HG02885 (cell line): Measurements from ENCODE around the gene SPATA31E1.

Experiments
- ATAC-seq: cut with Tn5 transposase; IDR thresholded peaks from one replicate; pipeline ENCODE4 v1.9.1; 2021; ENCODE audit warnings: mild to moderate bottlenecking; ENCODE audit not compliant: unreplicated experiment, poor library complexity

SPATA31E1 gene

DNA sequence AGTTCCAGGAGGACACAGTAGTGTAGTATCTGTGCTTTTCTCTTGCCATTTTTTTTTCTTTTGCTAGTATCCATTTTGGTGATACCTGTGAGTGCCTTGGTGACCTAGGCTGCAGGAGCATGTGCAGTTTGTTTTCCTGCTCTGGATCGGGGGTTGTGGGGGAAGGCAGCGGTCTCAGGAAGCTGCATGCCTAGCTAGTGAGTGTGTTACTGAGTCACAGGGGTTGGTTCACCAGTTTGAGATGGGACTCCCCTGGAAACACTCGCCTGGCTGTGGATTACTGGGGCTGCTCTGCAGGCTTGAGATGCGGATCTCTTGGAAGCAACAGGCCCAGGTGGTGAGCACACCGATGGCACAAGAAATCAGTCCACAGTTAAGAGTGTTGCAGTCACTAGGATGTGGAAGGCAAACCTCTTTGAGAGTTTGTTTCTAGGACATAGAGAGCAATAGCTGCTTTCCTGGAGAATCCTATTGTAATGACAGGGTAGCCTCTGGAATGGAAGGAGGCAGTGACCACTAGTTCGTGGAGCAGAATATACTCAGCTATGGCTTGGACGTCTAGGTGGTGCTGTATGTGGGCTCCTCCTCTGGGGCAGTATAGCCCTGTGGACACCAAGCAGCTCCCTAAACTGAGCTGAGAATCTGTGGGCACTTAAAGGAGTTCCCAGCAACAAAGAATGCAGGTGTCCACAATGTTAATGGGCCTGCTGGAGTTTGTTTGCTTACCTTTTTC lies 20.0 kb upstream of the SPATA31E1 start:
- ATAC-seq = no peak

GRCh38 chr9:87863882-87864465 lies 18.7 kb upstream of the SPATA31E1 start:
- ATAC-seq = no peak

- ATAC-seq = no peak
Measured at GRCh38 chr9:87864915-87865314, 17.8 kb upstream of the SPATA31E1 start.

- no peak for ATAC-seq
Measured at GRCh38 chr9:87865626-87866025, 17.1 kb upstream of the SPATA31E1 start.

- ATAC-seq = no peak
Measured at GRCh38 chr9:87867391-87867790, 15.3 kb upstream of the SPATA31E1 start.

DNA sequence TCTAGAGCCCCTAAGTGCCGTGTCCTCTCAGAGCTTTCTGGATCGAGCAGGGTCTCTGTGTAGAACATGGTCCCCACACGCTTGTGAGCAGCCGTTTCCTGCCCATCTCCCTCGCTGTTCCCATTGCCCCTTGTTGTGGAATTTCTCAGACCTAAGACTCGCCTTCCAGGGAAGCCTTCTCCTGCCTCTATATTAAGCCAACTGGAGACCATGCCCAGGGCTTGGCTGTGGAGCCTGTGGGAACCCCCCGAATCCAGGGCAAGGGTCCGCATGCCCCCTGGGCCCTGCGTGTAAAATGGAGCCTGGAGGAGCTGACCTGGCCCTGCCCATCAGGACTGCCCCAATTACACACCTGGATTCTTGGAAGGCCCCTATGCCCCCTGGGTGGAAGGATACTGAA lies 14.5 kb upstream of the SPATA31E1 start:
- ATAC-seq = no peak

GRCh38 chr9:87868635-87869034 lies 14.0 kb upstream of the SPATA31E1 start:
- no peak for ATAC-seq

DNA sequence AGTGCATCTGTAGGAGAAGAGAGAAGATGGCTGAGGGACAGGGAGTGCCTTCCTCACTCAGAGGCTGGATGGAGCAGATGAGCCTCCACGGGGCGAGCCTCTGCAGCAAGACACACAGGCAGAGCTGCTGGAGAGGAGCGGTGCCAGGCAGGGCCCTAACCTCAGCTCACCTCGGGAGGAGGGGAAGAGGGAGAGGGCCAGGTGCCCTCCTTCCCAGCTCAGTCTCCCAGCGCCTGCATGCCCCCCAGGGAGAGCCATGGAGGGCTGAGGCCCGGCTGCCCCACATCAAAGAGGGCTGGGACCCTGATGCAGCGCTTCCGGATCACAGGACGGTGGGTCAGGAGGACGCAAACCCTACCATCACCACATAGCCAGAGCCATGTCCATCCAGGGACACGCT lies 13.6 kb upstream of the SPATA31E1 start:
- ATAC-seq = no peak

- ATAC-seq = no peak
Measured at GRCh38 chr9:87871425-87872078, 11.1 kb upstream of the SPATA31E1 start.

DNA sequence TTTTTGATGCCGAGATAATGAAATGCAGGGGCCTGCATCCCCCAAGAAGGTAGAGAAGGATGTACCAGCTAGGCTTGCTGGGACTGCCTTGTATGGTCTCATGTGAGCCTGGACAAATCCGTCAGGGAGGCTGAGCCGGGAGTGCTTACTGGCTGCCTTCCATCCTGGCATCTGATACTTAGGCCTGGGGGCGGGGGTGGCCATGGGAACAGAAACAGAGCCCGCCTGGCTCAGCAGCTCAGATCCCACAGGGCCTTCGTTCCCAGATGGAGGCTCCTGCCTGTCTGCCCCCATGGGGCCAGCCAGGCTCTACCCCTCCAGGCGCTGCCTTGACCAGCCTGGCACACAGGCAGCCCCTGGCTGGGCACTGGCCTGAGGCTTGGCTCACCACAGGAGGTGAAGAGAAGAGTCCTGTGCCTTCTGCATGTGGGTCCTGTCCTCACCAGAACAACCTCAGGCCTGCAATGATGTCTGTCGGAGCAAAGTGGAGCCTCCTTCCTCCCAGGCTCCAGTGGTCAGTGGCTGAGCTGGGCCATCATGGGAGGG lies 10.5 kb upstream of the SPATA31E1 start:
- ATAC-seq = no peak

- ATAC-seq = no peak
Measured at GRCh38 chr9:87873607-87874303, 8.9 kb upstream of the SPATA31E1 start.

DNA sequence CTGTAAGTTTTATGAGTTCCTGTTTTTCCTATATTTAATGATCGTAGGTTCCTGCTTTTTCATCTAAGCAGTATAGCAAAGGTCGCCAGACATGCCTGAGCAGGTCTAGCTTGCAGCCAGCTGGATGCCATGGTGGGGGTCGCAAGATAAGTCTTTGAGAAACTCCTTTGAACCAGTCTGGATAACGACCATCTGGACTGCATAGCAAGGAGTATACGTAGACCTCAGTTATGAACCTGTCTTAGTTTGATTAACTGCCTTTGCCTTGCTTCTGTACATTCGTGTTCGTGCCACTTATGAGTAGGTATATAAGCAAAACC lies 8.4 kb upstream of the SPATA31E1 start:
- no peak for ATAC-seq

DNA sequence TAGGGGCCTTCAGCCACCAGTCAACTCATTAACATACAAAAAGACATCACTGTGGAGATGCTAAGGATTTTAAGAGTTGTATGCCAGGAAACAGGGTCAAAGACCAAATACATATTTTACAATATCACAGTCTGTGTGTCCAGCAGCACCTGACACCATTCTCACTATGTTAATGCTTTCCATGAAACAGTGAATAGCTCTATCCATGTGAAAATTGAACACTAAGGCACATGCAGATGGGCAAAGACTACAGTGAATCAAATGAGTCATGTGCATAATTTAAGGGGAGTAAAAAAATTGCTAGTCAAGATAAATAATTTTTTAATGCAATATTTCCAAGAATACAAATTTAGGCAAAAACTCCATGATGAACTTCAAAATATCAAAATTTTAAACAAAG lies 7.6 kb upstream of the SPATA31E1 start:
- ATAC-seq = no peak

DNA sequence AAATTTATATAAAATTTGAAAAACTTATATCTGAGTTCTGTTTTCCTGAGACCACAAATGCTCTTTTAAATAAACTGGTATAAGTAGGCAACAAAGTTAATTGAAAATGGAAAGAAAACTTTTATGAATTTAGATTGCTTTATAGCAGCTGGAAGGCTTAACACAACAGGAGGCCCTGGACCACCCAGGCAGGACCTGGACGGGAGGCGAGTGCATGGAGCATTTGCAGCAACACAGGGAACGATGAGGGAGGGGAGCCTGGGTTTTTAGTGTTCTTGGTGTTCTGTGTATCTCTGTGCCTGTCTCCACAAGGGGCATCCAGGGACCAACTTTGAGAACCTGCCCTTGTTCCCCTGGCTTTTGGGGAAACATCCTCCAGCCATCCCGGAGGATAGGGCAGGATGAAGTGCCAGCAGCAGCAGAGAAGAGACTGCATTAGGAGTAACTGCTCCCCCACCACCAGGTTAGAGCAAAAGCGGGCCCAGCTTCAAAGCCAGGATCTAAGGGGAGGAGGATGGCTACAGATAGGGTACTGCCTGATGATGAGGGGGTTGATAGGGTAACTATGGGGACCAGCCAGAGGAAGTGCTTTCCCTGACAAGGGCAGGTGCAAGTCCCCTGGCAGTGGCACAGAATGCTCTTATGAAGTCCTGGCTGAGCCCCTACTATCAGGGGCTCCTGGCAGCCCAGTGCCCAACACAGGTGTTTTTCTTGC lies 6.7 kb upstream of the SPATA31E1 start:
- no peak for ATAC-seq

- no peak for ATAC-seq
Measured at GRCh38 chr9:87876708-87877107, 6.0 kb upstream of the SPATA31E1 start.

- ATAC-seq = no peak
Measured at GRCh38 chr9:87878989-87879511, 3.6 kb upstream of the SPATA31E1 start.

- ATAC-seq = no peak
Measured at GRCh38 chr9:87880116-87880515, 2.6 kb upstream of the SPATA31E1 start.

- ATAC-seq = no peak
Measured at GRCh38 chr9:87880683-87881082, 2.0 kb upstream of the SPATA31E1 start.

DNA sequence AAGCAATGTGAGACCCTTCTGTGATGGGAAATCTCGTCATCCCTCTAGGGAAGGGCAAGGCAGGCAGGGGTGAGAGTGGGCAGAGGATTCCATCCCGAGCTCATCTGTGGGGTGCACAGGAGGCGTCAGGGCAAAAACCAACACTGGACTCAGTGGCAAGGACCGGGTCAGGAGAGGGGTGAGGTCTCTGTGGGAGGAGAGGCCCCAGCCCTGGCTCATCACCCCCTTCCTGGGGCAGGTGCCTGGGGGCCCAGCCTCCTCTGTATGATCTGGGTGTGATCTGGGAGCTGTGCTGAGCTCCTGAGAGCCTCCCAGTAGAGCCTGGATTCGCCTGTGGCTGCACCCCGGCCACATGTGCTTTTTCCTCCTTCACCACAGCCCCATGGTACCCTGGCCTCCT lies 597 bp downstream of the SPATA31E1 start:
- no peak for ATAC-seq

DNA sequence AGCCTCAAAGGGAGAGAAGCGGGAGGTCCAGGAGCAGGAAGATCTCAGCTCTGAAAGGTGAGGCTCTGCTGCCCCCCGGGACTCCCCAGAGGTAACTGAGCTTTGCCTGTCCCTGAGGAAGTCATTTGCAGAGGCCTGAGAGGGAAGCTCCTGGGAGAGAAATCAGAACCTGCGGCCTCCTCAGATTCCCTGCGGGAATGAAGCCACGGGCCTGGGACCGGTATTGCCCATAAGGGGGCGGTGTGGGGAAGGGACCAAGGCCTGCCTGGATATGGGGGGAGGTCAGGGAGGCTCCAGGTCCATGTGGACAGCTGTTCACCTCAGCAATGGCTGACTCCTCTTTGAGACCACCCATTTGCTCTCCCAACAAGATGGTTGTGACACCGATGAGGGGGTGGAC lies 1.3 kb downstream of the SPATA31E1 start:
- no peak for ATAC-seq
